Middle frontal gyrus (tissue), 1 donor: ENCODE data around the gene TRH.

Source experiments
- DNase-seq: peaks from one replicate; pipeline ENCODE4 v3.0.0-alpha.2; 2015; ENCODE audit warnings: low spot score; ENCODE audit errors: extremely low spot score

TRH gene

GRCh38 chr3:129974564-129974832 lies at the start of gene TRH:
Gene TRH, plus strand, starts transcription at chr3:129974720. Its CDS starts 1,097 bp downstream, at chr3:129975817.
- DNase-seq: no peak

DNA sequence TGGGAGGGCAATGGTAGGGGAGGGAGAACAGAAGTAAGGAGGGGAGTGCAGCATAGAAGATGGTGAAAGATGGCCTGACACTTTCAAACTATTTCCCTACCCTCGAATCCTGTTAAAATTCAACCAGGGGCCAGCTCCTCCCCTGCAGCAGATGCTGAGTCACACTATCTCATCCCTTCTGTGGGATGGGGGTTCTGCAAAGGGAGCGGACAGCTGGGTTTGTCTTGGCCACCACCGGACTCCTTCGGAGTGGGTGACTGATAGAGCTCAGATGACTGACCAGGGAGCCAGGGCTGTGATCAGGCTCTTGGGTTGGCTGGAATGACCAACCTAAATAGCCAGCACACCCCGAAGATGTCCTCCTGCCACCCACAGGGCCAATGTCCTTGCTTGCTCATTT lies 47.4 kb upstream of the TRH start:
- DNase-seq: no peak

DNA sequence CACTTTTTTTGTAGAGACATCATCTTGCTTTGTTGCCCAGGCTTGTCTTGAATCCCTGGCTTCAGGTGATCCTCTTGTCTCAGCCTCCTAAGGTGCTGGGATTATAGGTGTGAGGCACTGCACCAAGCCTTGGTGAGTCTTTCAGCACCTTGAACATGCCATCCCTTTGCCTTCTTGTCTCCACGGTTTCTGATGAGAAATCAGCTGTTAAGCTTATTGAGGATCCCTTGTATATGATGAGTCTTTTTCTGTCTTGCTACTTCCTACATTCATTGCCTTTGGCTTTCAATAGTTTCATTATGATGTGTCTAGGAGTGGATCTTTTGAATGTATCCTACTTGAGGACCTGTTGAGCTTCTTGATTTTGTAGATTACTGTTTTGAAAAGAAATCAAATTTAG lies 45.1 kb upstream of the TRH start:
- DNase-seq: no peak

GRCh38 chr3:129933471-129933870 lies 41.0 kb upstream of the TRH start:
- DNase-seq: no peak

DNA sequence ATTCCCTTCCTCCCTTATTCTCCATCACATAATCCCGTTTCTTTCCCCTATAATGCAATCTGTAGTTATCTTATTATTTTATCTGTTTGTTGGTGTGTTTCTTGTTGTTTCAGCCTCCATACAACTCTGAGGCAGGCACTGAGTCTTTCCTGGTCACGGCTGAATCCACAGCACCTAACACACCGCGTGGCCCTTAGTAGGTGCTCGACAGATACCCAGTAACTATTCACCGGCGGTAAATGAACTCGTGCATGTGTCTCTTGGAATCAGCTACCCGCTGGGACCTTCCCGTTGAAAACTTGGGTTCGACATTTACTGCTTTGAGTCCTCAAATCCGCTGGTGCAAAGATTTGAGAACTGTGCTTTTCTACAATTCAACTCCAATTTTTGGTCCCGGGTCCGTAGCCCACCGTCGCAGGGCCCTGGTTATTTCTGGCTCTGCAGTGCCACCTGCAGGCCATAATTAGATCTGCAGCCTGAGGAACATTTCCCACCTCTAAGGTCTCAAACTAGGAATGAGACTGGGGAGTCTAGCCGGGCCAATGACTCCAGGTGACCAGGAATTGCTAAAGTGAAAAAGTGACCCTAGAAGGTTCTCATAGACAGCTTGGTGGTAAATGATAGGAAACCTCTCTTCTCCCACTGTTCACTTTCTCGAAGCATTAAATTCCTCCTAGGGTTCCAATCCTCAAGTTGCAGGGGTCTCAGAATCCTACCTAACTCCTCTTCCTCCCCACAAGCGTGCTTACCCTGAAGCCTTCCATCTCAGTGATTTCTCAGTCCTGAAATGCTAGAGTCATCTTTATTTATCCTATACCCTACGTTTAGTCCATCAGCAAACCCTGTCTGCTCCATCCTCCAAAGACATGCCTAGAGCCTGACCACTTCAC lies 40.0 kb upstream of the TRH start:
- DNase-seq: no peak

- peak; percentile 11 for DNase-seq
Measured at GRCh38 chr3:129936757-129937156, 37.8 kb upstream of the TRH start.

GRCh38 chr3:129937717-129938116 lies 36.8 kb upstream of the TRH start:
- DNase-seq: no peak

- no peak for DNase-seq
Measured at GRCh38 chr3:129938140-129938930, 36.2 kb upstream of the TRH start.

GRCh38 chr3:129940086-129940485 lies 34.4 kb upstream of the TRH start:
- DNase-seq: no peak

DNA sequence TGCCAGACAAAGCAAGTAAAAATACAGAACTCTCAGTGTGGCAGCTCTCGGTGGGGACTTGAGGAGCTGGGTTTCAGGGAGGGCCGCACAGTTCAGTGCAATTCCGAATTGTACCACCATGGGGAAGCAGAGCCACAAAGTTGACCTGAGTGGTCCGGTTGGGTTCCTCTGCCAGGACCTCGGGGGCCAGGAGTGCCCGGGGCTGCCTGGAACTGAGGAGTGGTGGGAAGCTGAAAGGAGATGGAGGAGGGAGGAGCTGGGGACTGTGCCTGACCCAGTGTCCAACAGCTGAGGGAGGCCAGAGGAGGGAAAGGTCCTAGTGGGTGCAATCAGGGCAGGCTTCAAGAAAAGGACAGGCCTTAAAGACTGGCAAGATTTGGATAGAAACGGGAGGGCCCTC lies 32.2 kb upstream of the TRH start:
- peak; percentile 53 for DNase-seq

DNA sequence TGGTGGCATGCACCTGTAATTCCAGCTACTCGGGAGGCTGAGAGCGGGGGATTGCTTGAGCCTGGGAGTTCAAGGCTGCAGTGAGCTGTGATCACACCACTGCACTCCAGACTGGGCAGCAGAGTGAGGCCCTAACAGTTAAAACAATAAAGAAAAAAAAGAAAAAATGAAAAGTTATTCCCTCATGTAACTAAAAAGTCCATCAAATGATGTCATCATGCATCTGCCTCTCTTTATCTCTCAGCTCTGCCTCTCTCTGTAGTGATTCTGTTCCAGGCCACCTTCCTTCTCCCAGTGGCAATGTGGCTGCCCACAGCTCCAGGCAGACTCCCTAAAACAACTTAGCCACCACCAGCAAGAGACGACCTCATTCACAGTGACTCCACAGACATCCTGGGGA lies 31.5 kb upstream of the TRH start:
- DNase-seq: no peak

DNA sequence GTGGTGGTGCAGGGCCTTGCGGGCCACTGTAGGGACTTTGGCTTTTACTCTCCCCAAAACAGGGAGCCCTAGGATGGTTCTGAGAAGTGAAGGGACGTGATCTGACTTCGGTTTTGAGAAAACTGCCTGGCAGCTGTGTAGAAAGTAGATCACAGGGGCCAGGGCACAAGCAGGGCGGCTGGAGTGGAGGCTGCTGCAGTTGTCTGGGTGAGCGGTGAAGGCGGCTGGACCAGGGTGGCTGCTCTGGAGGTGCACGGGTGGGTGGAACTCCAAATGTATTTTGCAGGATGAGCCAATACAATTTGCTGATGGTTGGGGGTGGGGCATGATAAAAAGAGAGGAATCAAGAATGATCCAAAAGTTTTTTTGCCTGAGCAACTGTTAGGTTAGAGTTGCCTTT lies 29.8 kb upstream of the TRH start:
- DNase-seq: no peak

DNA sequence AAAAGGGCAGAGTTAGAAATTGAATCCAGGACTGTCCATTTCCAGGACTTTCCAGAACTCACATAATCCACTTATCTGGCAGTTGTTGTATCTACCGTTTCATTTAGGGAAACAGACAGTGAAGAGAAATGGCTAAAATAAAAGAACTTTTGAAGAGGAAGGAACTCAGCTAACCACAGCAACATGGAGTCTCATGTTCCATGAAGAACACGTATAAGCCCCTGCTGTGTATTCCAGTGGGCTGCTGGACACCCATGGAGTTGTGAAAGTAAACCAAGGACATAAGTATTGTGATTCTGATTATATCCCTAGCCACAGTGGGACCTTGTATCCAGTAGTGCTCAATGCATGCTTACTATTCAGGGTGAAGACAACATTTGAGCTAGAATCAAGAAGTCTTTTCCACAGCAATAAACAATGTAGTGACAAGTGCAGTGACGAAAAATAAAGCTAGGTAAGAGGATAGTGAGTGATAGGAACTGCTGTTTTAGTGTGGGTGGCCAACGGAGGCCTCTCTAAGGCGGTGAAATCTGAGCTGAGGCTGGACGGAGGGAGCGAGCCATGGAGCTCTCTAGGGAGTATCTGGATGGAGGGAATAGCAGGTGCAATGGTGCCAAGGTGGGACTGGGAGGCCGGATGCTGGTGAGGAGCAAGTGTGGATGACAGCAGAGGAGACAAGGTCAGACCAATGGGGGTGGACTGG lies 26.8 kb upstream of the TRH start:
- no peak for DNase-seq

- DNase-seq: no peak
Measured at GRCh38 chr3:129950318-129951046, 24.0 kb upstream of the TRH start.

- no peak for DNase-seq
Measured at GRCh38 chr3:129952556-129953355, 21.8 kb upstream of the TRH start.

DNA sequence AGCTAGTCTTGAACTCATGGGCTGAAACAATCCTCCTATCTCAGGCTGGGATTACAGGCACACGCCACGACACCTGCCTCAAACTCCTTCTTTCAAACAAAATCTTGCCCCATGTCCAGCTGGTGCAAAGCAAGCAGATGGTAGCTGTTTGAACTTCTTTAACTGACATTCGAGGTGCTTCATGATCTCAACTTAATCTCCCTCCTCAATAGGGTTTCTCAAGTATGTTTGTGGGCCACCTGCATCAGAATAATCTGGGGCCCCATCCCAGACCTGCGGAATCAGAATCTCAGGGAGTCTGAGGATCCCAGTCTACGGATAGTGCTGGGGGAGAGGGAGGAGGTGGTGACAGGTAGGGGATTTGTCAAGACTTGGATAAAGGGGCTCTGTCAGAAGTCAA lies 20.9 kb upstream of the TRH start:
- DNase-seq: no peak

DNA sequence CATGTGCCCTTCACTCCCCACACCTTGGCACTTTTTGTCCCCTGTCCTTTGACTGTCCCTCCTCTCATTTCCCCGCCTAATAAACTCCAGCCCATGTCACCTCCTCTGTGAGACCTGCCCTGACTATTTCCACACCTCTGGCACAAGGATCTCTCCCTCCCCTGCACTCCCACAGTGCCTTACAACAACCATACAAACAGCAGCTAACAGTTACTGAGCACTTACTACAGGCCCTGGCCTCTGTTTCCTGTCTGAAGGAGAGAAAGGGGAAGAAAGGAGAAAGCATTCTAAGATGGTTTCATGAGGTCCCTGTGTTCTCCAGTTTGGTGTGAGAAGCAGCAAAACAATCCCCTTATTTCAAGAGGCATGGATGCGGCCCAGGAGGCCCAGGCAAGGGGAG lies 20.0 kb upstream of the TRH start:
- DNase-seq: no peak

GRCh38 chr3:129956936-129957335 lies 17.6 kb upstream of the TRH start:
- DNase-seq: no peak

DNA sequence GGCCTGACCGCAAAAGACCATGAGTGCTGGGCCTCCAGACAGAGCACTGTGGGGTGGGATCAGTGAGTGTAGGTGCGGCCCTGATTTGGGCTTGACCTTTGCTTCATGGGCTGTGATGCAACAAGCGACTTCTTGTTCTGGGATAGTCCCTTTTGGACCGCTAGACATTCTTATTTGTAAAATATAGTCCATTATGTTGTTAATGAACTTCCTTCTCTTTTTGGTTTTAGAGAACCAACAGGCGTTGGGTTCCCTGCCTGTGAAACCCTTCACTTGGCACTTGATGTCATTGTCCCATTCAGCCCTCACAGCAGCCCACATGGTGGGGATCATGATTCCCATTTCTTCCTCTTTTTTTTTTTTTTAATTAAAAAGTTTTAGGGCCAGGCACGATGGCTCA lies 15.8 kb upstream of the TRH start:
- no peak for DNase-seq

DNA sequence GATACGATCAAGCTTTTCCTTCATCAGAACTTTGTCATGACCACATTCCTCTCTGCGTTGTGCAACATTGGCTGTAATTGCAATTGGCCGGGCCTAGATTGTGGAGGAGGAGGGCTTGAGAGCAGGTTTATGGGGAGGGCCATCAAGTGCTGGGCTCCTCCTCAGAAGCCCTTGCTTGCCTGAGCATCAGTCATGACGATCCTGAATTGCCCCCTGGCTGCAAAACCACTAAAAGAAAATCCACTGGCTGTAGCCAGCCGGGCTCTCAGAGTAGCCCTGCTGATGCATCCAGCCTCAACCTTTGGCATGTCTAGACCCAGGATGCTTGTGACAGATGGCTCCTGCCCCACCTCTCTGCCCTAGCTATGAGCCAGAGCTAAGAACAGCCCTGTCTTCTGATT lies 13.4 kb upstream of the TRH start:
- no peak for DNase-seq

- DNase-seq: no peak
Measured at GRCh38 chr3:129962600-129962999, 11.9 kb upstream of the TRH start.
